Putamen (tissue), 1 donor: ENCODE data around the gene SRM.
"Not testable (repeated sequence)": the region's sequence is repeated elsewhere in the genome, so short reads cannot be mapped to it uniquely, and the experiment has no call there.

Source experiments
- DNase-seq: peaks from one replicate; pipeline ENCODE4 v3.0.0-alpha.2; 2016; ENCODE audit warnings: low spot score

The SRM gene

DNA sequence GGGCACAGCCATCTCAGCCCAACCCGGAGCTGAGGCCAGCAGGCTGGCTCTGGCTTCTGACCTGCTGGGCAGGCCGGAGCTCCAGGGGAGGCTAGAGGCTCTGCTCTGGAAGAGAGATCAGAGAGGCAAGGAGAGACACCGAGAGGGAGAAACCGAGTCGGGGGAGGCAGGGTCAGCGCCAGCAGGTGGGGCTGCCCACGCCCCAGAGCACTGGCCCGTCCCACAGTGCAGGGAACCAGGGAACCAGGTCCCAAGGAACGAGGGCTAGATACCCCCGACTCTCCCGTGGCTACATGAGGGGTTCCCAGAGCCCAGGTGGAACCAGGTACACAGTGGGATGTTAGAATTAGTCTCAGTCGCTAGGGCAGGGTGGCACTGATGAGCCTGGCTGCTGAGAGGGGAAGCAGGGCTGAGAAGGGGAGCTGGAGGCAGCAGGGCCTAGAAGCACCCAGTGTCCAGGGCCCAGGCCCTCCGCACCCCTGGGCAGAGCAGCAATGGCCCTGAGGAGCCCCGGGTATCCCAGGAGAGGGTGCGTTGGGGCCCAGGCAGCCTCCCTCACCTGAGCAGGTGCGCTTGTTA is 14.9 kb downstream of the SRM start:
- DNase-seq, result no peak

DNA sequence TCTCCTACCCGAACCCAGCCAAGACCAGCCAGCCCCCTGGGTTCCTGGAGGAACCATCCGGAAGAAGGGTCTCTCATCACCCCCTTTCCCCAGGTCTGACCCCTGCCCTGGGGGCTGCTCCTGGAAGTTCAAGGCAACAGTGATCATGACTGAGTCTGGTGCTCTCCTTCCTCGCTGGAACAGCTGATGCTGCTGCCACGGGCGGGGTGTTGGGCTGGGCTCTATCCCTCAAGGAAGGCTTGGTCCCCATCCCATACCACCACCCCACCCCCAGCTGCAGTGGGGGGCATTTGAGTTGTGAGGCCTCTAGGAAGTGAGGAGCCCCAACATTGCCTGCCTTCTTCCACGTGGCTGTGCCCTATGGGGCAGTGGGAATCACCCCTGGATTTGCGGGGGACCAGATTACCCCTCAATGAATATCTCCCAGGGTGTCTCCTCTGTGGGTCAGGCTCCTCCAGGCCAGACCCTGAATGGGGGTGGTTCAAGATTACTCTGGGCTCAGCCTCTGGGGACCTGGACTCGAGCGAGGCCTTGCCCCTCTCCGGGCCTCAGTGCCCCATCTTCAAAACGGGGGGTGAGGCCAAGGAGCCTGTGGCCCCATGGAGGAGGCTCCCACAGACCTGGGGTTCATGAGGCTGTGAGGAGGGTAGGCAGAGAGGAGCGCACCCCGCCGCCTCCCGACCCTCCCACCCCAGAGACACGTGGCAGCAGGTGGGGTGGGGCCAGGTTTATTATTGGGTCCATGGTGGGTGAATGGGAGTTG is 15.6 kb downstream of the SRM start:
- no peak for DNase-seq

DNA sequence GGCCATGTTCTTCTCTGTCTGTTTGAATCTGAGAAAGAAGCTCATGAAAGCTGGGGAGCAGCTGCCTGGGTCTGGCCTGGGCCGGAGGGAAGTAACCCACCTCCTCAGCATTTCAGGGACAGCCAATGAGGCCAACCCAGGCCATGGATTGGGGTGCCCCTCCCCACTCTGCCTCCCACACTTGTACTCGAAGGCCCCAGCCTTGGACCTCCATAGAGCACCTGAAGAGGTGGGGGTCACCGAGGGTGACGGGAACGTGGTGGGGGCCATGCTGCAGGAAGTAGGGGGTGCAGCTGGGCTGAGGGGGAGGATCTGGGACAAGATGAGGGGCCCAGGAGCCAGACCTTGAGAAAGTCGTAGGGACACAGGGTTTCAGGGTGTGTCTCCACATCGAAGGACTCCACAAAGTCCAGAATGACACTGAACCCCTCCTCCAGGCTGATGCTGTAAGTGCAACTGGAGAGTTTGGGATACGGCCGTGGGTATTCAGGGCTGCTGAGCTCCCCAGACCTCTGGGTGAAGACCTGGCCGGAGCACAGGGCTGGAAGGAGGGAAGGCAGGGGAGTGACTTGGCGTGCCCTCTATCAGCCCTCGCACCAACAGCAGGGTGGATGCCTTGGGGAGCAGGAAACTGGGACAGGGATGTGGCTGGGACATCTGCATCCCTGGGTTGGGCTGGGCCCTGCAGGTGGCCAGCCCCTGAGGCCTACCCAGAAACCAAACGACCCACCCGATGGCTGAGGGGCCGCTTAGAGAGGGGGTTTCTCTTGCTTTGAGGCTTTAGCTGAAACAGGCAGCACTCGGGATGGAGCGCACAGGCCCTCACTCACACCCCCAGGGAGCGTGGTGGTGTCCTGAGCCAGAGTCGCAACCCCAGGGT is 16.6 kb downstream of the SRM start:
- DNase-seq, result no peak

DNA sequence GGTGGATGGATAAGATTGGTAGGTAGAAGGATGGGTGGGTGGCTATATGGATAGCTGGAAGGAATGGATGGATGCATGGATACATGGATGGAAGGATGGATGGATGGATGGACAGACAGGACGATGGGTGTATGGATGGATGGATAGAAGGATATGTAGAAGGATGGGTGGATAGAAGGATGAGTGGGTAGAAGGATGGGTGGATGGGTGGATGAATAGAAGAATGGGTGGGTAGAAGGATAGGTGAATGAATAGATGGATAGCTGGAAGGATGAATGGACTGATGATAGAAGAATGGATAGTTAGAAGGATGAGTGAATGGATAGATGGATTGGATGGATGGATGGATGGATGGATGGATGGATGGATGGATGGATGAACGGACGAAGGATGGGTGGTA is 17.8 kb downstream of the SRM start:
- no peak for DNase-seq

DNA sequence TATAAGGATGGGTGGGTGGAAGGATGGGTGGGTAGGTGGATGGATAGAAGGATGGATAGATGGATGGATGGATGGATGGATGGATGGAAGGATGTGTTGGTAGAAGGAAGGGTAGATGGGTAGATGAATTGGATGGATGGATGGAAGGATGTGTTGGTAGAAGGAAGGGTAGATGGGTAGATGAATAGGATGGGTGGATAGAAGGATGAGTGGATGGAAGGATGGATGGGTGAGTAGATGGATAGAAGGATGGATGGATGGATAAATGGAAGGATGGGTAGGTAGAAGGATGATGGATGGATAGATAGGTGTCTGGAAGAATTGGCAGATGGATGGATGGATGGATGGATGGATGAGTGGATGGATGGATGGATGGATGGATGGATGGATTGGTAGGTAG is 18.8 kb downstream of the SRM start:
- no peak for DNase-seq

DNA sequence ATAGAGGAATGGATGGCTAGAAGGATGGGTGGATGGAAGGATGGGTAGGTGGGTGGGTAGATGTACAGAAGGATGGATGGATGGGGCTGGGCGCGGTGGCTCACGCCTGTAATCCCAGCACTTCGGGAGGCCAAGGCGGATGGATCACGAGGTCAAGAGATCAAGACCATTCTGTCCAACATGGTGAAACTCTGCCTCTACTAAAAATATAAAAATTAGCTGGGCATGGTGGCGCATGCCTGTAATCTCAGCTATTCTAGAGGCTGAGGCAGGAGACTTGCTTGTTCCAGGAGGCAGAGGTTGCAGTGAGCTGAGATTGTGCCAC is 19.8 kb downstream of the SRM start:
- not testable (repeated sequence) for DNase-seq

DNA sequence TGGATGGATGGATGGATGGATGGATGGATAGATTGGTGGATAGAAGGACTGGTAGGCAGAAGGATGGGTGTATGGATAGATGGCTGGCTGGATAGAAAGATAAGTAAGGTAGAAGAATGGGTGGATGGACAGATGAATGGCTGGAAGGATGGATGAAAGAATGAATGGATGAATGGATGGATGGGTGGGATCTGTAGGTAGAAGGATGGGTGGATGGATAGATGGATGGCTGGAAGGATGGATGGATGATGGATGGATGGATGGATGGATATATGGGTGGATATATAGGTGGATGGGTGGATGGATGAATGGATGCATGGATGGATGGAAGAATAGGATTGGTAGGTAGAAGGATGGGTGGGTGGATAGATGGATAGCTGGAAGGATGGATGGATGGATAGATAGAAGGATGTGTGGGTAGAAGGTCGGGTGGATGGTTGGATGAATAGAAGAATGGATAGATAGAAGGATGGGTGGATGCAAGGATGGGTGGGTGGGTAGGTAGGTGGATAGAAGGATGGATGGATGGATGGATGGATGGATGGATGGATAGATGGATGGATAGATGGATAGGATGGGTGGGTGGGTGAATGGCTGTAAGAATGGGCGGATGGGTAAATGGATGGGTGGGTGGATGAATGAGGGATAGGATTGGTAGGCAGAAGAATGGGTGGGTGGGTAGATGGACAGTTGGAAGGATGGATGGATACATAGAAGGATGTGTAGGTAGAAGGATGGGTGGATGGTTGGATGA is 20.3 kb downstream of the SRM start:
- no peak for DNase-seq

DNA sequence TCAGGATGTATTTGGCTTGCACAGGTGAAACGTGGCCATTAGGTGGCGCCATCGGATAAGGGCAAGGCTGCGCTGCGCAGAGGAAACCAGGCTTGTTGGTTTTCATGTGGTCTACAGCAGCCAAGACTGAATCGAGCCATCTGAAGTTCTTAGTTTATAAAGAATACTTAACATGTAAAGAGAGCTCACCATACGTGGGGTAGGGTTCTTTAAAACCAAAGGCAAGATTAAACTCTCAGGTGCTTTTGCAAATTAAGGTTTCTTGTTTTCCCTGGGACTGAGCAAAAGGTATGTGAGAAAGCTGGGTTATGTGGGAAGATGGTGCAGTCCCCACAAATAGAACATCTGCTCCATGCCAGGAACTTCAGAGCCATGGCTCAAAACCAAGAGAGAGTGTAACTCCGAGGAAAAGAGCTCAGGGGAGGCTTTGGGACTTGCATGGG is 22.1 kb downstream of the SRM start:
- peak; percentile 89 for DNase-seq

DNA sequence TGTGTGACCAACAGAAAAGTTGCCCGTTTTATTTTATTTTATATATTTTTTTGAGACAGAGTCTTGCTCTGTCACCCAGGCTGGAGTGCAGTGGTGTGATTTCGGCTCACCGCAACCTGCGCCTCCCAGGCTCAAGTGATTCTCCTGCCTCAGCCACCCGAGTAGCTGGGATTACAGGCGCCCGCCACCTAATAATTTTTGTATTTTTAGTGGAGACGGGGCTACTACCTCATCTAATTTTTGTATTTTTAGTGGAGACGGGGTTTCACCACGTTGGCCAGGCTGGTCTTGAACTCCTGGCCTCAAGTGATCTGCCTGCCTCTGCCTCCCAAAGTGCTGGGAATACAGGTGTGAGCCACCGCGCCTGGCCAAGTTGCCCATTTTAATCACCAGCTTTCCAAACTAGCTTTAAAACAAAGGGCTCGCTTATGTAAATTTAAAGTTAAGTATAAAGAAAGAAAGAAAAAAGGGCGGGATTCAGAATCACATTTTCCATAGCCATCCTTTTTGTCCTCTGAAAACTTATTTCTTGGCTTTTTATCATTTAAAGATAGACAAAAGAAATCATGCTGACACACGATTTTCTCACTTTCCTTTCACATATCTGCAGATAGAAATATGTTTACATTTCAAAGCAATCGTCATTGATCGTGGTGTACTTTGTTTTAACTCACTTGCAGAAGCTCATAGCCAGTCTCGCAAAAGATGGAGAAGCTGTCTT is 22.6 kb downstream of the SRM start:
- not testable (repeated sequence) for DNase-seq

DNA sequence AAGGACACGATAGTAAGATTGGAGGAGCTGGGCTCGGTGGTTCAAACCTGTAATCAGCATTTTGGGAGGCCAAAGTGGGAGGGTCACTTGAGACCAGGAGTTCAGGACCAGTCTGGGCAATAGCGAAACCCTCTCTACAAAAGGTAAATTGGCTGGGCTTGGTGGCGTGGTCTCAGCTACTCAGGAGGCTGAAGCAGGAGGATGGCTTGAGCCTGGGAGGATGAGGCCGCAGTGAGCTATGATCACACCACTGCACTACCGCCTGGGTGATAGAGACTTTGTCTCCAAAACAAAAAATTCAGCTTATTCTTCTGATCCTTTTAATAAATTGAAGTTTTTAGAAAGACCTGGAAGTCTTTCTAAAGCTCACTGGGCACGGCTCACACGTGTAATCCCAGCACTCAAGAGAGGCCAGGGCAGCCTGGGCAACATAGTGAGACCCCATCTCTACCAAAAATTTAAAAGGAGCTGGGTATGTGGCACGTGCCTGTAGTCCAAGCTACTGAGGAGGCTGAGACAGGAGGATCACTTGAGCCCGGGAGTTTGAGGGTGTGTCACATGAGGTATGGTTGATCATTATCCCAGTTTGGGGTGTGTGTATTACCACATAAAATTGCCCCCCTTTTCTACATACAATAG is 28.1 kb downstream of the SRM start:
- no peak for DNase-seq

DNA sequence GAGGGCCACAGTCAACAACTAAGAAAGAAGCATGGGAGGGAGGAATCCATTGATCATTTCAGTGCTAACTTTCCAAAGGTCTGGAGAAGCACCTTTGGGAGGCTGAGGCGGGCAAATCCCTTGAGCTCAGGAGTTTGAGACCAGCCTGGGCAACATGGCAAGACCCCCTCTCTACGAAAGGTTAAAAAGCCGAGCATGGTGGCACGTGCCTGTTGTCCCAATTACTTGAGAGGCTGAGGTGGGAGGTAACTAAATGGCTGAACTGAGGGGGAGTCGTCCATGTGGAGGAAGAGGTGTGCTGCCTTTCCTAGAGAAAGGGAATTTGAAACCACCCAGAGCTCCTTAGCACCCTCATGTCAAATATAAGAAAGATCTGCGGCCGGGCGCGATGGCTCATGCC is 29.0 kb downstream of the SRM start:
- DNase-seq, result no peak

DNA sequence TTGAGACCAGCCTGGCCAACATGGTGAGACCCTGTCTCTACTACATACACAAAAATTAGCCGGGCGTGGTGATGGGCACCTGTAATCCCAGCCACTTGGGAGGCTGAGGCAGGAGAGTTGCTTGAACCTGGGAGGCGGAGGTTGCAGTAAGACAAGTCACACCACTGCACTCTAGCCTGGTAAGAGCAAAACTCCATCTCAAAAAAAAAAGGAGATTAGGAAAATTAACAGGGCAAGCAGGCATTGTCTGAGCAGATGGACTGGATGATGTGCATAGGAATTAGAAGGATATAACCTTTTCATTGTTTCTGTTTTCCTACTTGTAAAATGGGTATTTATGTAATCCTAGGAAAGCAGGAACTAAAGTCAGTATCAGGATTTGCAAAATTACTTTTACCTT is 31.8 kb downstream of the SRM start:
- DNase-seq, result no peak

DNA sequence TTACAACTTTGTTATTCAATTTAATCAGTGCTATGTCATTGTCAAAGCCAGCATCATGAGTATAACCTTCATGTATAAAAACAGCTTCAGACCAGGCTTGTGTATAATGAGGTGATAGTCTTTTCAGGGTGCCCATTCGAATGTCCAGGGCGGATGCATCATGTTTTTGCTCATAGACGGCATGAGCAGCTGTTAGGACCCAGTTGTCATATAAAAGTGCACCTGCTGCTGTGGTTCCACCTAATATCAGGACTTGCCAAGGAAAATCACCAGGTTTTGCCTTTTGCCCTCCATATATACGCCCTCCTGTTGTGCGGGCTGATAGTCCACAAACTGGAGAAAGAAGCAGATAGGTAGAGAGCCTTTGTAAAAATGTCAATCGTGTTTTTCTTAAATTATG is 32.5 kb downstream of the SRM start:
- no peak for DNase-seq

DNA sequence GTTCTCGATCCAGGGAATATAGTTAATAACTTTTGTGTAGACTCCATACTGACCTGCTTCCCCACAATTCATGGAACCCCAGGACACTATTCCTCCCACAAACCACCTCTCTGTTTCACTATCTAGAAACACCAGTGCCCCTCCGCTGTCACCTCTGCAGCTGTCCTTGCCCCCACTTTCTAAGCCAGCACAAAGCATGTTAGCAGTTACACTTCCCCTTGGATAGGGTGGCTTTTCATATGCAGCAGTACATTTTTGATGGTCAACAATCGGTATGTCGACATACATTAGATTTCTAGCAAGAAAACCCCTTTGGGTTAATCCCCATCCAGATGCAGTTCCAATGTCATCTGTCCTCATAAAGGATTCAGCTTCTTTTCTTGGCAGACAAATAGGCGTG is 32.9 kb downstream of the SRM start:
- DNase-seq, result no peak

DNA sequence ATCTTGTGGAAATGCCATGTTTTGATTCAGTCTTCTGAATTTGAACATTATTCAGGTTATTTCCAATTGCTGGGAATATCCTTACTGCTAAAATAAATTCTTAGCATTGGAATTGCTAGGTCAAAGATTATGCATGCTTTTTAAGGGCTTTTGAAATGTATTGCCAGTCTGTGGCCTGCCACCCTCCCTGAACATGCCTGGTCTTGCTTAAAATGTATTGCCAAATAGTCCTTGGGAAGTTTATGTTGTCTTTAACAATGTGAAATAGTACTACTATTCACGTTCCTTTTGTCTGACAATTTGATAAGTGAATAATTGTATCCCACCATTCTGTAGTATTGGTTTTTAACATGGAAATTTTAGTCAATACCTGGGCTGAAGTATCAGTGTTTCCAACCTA is 33.8 kb downstream of the SRM start:
- DNase-seq, result no peak

DNA sequence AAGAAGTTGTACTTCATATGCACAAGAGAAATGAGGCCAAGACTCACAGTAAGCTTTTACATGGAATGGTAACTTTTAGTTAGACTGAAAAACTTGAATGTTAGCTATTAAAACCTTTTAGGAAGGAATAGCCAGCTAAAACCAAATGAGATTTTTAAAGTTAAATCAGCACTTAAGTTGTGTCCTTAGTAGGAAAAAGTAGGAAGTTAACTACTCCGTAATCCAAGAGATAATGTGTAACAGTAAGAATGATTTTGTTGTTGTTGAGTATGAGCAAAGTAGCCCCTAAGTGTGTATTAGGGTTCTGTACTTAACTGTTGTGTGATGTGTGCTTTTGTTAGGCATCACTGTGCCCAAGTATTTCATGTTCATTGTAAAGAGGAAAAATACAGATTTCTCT is 34.2 kb downstream of the SRM start:
- DNase-seq, result no peak

DNA sequence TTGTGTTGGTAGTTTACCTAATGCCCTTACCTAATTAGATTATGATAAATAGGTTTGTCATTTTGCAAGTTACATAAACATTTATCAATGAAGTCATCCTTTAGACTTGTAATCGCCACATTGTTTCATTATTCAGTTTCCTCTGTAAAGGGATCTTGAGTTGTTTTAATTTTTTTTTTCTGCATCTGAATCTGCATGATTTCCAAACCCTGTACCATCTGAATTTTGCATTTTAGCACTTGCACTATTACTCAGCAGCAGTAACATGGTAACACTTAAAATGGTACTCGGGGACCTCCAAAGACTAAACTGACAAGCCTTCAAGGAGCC is 35.0 kb downstream of the SRM start:
- no peak for DNase-seq

DNA sequence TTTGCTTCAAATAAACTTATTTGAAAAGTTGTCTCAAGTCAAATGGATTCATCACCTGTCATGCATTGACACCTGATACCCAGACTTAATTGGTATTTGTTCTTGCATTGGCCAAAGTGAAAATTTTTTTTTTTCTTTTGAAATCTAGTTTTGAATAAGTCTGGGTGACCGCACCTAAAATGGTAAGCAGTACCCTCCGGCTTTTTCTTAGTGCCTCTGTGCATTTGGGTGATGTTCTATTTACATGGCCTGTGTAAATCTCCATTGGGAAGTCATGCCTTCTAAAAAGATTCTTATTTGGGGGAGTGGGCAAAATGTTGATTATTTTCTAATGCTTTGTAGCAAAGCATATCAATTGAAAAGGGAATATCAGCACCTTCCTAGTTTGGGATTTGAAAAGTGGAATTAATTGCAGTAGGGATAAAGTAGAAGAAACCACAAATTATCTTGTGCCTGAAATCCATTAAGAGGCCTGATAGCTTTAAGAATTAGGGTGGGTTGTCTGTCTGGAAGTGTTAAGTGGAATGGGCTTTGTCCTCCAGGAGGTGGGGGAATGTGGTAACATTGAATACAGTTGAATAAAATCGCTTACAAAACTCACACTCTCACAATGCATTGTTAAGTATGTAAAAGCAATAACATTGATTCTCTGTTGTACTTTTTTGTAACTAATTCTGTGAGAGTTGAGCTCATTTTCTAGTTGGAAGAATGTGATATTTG is 35.5 kb downstream of the SRM start:
- DNase-seq, result no peak

DNA sequence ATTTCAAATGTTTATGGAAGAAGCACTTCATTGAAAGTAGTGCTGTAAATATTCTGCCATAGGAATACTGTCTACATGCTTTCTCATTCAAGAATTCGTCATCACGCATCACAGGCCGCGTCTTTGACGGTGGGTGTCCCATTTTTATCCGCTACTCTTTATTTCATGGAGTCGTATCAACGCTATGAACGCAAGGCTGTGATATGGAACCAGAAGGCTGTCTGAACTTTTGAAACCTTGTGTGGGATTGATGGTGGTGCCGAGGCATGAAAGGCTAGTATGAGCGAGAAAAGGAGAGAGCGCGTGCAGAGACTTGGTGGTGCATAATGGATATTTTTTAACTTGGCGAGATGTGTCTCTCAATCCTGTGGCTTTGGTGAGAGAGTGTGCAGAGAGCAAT is 36.6 kb downstream of the SRM start:
- no peak for DNase-seq

DNA sequence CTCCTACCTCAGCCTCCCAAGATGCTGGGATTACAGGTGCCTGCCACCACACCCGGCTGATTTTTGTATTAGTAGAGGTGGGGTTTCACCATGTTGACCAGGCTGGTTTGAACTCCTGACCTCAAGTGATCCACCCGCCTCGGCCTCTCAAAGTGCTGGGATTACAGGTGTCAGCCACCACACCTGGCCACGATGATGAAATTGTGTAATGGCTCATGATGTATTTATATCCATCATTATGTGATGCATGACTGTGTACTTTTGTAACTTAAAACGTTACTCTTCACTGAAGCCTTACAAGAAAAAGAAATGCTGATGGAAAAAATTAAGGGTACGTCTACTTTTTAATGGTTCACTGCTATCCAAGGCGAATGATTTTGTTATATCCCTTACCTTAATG is 39.8 kb downstream of the SRM start:
- DNase-seq, result no peak

DNA sequence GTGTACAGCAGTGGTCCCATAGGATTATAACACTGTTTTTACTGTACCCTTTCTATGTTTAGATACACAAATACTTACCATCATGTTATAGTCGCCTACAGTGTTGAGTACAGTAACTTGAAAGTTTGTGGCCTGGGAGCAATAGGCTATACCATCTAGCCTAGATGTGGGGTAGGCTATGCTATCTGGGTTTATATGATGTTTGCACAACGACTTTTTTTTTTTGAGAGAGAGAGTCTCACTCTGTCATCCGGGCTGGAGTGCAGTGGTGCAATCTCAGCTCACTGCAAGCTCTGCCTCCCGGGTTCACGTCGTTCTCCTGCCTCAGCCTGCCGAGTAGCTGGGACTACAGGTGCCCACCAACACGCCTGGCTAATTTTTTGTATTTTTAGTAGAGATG is 40.5 kb downstream of the SRM start:
- DNase-seq, result not testable (repeated sequence)
